GM12801 (cell line): ENCODE results near the gene MRC1.

Experiments used
- TF ChIP-seq, protein P1 (sequence below): IDR thresholded peaks from one replicate; pipeline ENCODE4 v1.5.1; 2011; ENCODE audit warnings: control low read depth; ENCODE audit not compliant: insufficient read length; ENCODE audit errors: extremely low read depth

The MRC1 gene

DNA sequence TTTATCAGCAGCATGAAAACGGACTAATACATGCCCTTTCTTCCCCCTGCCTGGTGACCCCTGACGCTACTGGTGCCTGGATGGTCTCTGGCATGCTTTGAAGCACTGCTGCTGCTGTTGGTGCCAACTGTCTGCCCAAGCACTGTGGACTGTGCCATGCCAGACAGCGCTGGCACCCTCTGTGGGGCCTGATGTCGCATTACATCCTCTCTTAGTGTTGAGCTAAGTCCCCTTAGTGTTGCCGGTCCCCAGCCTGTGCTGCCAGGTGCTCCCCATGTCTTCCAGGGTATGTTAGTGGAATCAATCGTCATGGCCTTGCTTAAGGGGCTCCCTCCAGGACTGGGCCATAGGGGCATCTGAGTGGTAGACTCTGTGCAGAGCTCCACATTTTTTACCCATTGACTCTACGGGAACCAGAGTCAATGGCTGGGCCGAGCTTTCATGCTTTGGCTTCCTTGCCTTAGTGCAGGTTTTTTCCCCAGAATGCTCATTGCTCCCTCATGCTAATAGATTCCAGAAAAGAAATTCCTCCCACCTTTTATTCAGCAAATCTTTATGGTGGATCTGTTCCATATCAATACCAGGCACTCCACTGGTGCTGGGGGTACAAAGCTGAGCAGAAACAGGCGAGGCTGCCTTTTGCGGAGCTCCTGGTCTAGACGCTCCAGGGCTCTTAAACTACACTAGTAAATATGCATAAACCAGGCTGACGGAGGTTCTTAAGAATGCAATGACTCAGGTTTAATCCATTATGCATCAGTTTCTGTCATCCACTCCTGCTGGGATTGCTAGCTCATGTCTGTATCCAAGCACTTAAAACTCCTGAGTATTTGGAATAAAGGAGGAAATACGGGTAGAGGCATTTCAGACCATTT lies 21.8 kb upstream of the MRC1 start:
- TF ChIP-seq, protein P1, sequence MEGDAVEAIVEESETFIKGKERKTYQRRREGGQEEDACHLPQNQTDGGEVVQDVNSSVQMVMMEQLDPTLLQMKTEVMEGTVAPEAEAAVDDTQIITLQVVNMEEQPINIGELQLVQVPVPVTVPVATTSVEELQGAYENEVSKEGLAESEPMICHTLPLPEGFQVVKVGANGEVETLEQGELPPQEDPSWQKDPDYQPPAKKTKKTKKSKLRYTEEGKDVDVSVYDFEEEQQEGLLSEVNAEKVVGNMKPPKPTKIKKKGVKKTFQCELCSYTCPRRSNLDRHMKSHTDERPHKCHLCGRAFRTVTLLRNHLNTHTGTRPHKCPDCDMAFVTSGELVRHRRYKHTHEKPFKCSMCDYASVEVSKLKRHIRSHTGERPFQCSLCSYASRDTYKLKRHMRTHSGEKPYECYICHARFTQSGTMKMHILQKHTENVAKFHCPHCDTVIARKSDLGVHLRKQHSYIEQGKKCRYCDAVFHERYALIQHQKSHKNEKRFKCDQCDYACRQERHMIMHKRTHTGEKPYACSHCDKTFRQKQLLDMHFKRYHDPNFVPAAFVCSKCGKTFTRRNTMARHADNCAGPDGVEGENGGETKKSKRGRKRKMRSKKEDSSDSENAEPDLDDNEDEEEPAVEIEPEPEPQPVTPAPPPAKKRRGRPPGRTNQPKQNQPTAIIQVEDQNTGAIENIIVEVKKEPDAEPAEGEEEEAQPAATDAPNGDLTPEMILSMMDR: no peak

DNA sequence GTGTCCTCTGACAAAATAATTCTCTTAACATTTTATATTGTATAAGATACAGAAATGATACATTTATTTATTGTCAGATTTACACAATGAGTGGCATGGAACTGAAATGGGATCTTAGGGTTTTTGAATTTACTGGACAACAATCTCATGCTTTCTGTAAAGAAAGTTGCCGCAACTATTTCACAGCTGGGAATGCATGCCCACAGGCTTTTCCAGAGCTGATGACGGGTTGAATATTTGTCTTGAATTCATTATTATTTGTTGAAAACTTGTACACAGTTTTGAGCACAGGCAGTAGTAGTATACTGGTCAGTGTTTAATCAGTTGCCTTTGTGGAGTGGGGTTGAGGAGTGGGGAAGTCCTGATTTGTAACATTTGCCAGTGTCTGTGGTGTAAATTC lies 20.5 kb upstream of the MRC1 start:
- TF ChIP-seq, protein P1: no peak

DNA sequence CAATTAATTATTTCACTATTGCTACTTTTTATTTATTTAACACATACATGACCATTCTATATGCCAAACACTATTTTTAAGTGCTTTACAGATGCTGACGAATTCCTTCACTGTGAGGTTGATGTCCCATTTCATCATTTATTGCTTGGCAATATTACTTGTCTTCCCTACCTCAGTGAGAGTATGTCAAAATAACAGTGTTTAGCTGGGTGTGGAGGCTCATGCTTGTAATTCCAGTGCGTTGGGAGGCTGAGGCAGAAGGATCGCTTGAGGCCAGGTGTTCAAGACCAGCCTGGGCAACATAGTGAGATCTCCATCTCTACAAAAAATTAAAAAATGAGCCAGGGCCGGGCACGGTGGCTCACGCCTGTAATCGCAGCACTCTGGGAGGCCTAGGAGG lies 19.8 kb upstream of the MRC1 start:
- TF ChIP-seq, protein P1: no peak

DNA sequence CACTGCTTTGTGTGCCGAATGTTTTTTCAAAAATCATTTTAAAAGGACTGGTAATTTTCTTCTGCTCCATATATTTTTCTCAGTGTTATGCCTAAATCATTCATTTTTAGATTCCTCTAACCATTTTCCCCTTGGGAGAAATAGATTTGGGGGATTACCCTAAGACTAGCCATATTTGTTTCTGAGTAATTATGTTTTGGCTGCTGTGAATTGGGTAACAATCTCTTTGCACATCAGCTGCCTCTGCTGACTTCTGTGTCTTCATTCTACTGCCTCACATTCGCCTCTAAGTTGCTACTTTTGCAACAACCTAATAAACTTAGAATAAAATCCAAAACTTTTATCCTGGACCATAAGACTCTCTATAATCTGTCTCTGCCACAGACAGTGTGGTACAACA lies 18.5 kb upstream of the MRC1 start:
- TF ChIP-seq, protein P1: no peak

DNA sequence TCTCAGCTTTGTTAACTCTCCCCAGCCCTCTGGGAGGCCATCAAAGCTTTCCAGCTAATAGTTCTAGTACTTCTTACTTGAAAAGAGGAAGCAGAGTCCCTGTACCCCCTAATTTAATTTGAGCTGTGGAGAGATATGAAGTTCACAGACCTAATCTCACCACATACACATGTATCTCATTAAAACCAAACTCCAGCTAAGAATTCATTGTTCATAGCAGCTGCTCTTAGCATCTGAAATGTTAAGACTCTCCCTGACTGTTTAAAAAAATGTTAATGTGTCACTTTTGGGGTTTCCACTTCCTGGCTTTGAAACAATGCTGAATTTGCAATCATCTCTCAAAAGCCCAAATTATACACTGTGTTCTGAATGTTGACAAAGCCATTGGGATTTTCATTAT lies 16.2 kb upstream of the MRC1 start:
- TF ChIP-seq, protein P1: no peak

DNA sequence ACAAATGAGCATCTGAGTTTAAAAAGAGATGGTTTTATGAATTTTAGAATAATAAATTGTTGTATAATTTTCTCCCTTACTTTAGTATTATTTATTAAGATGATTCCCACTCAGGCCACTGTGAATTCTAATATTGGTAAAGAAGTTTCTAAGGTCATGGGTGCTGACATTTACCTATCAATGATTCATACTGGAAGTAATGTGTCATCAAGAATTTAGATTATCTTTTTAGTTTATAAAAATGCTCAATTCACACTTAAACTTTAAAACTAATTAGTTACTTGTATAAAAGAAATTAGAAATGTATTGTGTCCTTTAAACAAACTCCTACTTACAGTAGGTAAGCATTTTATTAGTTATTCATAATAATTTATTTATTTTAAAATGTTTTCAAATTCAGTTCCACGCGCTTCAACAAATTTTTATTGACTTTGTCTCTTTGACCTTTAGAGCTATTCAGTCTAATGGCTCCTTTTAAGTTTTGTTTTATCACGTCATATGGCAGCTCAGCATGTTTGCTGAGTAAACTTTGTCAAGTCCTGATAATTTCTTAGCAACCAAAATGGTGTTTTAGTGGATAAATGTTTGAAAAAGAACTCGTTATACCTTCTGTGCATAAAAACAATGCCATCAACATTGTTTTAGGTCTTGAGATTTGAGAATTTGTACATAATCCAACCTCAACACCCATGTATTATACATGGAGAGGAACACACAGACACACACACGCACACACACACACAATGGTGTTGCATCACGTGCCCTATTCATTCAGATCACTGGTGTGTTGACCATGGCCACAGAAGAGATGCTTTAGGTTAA lies 15.1 kb upstream of the MRC1 start:
- TF ChIP-seq, protein P1: no peak

DNA sequence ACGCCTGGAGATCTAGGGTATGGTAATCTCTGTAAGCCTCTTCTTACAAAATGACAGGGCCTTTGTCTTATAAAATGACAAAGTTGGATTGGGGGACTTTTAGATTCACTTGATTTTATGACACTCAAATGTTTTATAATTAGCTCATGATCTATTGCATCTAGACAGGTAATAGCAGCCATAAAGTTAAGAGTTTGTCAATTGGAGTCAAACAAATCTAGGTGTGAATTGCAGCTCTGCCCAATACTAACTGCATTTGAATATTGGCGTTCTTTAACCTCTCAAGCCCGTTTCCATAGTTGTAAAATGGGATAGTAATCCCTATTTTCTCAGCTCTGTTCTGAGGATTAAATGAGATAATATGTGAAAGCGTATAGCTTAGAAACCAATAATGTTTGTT lies 14.1 kb upstream of the MRC1 start:
- TF ChIP-seq, protein P1: no peak
